Spleen (tissue), 11 donors: ENCODE results near the gene SECISBP2. TPM values are rescaled to one million over a fixed set of nuclear protein-coding genes. Genes with fewer than 3 reads are reported as not detected.
A peak's percentile ranks its signal among the peaks of the same experiment; 100 is the strongest.

Experiments used
- DNase-seq: peaks from one replicate; pipeline ENCODE4 v3.0.0-alpha.2; 2020
- H3K27ac ChIP-seq, 8 donors: fragments of 200-600 bp; sonication (generic) in 7 of 8; 1 replicate in 4 of 8; 2 replicates in 4 of 8; pipeline versions ENCODE4 v1.5.0 to v1.8.0; 2016 to 2021; ENCODE audit warnings: inconsistent platforms in 4 of 8, mild to moderate bottlenecking in 4 of 8, moderate library complexity in 1 of 8
- H3K27me3 ChIP-seq, 7 donors: fragments of 200-600 bp; sonication (generic) in 6 of 7; replicated peaks in 1 of 7; 1 replicate in 4 of 7; 2 replicates in 3 of 7; pipeline versions ENCODE4 v1.5.0 to v1.8.0; 2016 to 2021; ENCODE audit warnings: inconsistent platforms in 3 of 7, mild to moderate bottlenecking in 1 of 7
- H3K36me3 ChIP-seq, 6 donors: fragments of 200-600 bp; sonication (generic) in 5 of 6; 1 replicate in 4 of 6; 2 replicates in 2 of 6; pipeline versions ENCODE4 v1.5.0 to v1.8.0; 2016 to 2021; ENCODE audit warnings: inconsistent platforms in 2 of 6
- H3K4me1 ChIP-seq, 6 donors: fragments of 200-600 bp; sonication (generic) in 5 of 6; 1 replicate in 3 of 6; 2 replicates in 3 of 6; pipeline versions ENCODE4 v1.5.0 to v1.8.0; 2016 to 2021; ENCODE audit warnings: inconsistent platforms in 3 of 6
- H3K4me3 ChIP-seq, 8 donors: fragments of 200-600 bp; sonication (generic) in 7 of 8; 1 replicate in 4 of 8; 2 replicates in 4 of 8; pipeline versions ENCODE4 v1.5.0 to v1.8.0; 2016 to 2021; ENCODE audit warnings: inconsistent platforms in 4 of 8, mild to moderate bottlenecking in 4 of 8, moderate library complexity in 2 of 8
- H3K9me3 ChIP-seq, 8 donors: fragments of 200-600 bp; sonication (generic) in 7 of 8; 1 replicate in 4 of 8; 2 replicates in 4 of 8; pipeline versions ENCODE4 v1.5.0 to v1.8.0; 2016 to 2021; ENCODE audit warnings: inconsistent platforms in 4 of 8
- POLR2A ChIP-seq, 3 donors: fragments of 450-650 bp; IDR thresholded peaks; one replicate each; pipeline ENCODE4 v1.5.1; 2017; ENCODE audit warnings: antibody characterized with exemption in 3 of 3, mild to moderate bottlenecking in 1 of 3
- POLR2AphosphoS5 ChIP-seq, 3 donors: sonication (generic); formaldehyde crosslinking; IDR thresholded peaks; one replicate each; pipeline ENCODE4 v1.5.1; 2017; ENCODE audit warnings: antibody characterized with exemption in 3 of 3
- WGBS, 5 donors: extraction: QIAGEN DNeasy Blood & Tissue Kit in 3 of 5; methylation state at CpG; one replicate each; pipeline versions ENCODE4 v1.1.5 to v1.1.7; 2013 to 2018; 5-methylcytosine and 5-hydroxymethylcytosine counted together
- intact Hi-C: fragments of 100-400 bp; cut with DNase I; formaldehyde crosslinking; loops from one replicate; pipeline ENCODE4 v1.15.0; 2023; ENCODE audit warnings: low total_unique reads
- polyA plus RNA-seq, 3 donors: library from polyadenylated mRNA; stranded (reverse); fragments of 200-250 nt; gene quantifications; one replicate each; pipeline ENCODE4 v1.2.1, GENCODE V29; 2013
- total RNA-seq, 7 donors: library from RNA; depleted of rRNA in 3 of 7; stranded (reverse); fragments of >200 nt in 3 of 7; fragmentation: NEBNext Ultra II Directional in 4 of 7; extraction: Animal tissue kit (Norgen Biotek cat#: 25700) in 4 of 7; gene quantifications; one replicate each; pipeline versions ENCODE4 v1.1.0 to v1.2.1, GENCODE V29; 2016 to 2021
- TF ChIP-seq, protein P1 (sequence below), 11 experiments: fragments of 200-600 bp in 7 of 11; fragments of 450-650 bp in 4 of 11; sonication (generic) in 4 of 11; IDR thresholded peaks in 8 of 11; conservative IDR thresholded peaks in 3 of 11; 1 replicate in 7 of 11; 2 replicates in 4 of 11; pipeline versions ENCODE4 v1.4.0 to v1.8.0; 2016 to 2021; ENCODE audit warnings: antibody characterized with exemption in 11 of 11, inconsistent platforms in 4 of 11, mild to moderate bottlenecking in 1 of 11
- donor health status: healthy with polysubstance abuse.
- donor health status: DM: no; HTN: no; CAD: no; lungs with moderate emphysema.
- donor health status: DM: no; HTN: no; CAD: no.
- donor health status: Bipolar disorder and iron deficiency.
- donor health status: healthy.
- donor health status: DM: no; HTN: no; CAD: no.
- donor health status: DM: yes; HTN: yes; CAD: no.

SECISBP2 gene
- total and polyA plus RNA-seq, 10 donors, result 20.7 to 117 (median 82.3) TPM

DNA sequence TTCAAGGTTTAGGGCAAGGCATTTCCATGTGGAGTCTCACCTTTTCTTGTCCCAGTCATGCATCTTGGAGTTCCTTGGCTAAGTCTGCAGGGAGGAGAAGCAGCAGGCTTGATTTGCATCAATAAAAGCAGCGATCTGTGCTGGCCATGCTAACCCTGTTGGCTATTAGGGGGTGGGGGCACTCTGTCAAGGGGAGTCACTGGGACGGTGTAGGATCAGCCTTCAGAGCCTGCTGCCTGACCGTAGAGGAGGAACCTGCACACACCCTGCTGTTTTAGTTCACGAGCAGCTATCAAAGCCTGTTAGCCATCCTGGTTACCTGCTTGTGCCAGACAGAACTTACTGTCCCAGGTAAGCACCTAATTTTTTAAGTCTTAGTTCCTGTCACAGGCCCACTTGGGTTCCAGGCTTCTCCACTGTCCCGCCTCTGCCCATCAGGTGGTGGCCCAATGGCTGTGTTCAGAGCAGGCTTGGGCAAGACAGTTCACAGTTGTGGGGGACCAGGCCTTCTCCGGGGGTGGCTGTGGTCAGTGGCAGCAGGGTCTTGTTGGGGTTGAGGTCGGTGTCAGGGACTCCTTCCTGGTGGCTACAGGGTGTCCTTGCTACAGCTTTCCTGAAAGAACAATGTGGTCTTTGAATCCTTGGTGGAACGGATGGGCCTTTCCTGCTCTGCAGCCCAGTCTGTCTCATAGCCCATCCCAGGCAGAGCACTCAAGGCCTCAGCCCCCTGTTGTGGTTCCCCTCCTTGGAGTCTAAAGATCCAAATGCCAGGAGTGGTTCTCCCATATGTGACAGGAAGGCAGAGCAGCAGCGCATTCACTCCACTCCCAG is 43.7 kb downstream of the SECISBP2 start:
- Histone ChIP-seq H3K9me3 (no peaks in the 10 kb centered on the region), H3K4me1 (peaks cover 0 to 64% (median 29%) of the 10 kb centered on the region in 6 donors), H3K36me3 (peaks cover 0 to 80% (median 61%) of the 10 kb centered on the region in 6 donors), H3K27ac (peak overlapping the region in 7 of 8 donors; percentile 36 to 82 (median 74)), H3K27me3 (no peaks in the 10 kb centered on the region), H3K4me3 (no peak overlapping the region)
- WGBS, 5 donors, result 73 to 84% (median 79%) methylated on average over 9 of the region's 9 CpGs
- intact Hi-C loops, result no loop called here
- DNase-seq, result no peak
- TF ChIP-seq POLR2AphosphoS5 (IDR thresholded peaks at IDR 0.05) (peak; percentile 45 to 70 (median 59)), POLR2A (IDR thresholded peaks at IDR 0.05) (no peak)
- TF ChIP-seq, protein P1, sequence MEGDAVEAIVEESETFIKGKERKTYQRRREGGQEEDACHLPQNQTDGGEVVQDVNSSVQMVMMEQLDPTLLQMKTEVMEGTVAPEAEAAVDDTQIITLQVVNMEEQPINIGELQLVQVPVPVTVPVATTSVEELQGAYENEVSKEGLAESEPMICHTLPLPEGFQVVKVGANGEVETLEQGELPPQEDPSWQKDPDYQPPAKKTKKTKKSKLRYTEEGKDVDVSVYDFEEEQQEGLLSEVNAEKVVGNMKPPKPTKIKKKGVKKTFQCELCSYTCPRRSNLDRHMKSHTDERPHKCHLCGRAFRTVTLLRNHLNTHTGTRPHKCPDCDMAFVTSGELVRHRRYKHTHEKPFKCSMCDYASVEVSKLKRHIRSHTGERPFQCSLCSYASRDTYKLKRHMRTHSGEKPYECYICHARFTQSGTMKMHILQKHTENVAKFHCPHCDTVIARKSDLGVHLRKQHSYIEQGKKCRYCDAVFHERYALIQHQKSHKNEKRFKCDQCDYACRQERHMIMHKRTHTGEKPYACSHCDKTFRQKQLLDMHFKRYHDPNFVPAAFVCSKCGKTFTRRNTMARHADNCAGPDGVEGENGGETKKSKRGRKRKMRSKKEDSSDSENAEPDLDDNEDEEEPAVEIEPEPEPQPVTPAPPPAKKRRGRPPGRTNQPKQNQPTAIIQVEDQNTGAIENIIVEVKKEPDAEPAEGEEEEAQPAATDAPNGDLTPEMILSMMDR (IDR thresholded peaks at IDR 0.05 in 8 of 11, conservative IDR thresholded peaks at IDR 0.05 in 3 of 11), result peak in 1 of 11 experiments; percentile 3

DNA sequence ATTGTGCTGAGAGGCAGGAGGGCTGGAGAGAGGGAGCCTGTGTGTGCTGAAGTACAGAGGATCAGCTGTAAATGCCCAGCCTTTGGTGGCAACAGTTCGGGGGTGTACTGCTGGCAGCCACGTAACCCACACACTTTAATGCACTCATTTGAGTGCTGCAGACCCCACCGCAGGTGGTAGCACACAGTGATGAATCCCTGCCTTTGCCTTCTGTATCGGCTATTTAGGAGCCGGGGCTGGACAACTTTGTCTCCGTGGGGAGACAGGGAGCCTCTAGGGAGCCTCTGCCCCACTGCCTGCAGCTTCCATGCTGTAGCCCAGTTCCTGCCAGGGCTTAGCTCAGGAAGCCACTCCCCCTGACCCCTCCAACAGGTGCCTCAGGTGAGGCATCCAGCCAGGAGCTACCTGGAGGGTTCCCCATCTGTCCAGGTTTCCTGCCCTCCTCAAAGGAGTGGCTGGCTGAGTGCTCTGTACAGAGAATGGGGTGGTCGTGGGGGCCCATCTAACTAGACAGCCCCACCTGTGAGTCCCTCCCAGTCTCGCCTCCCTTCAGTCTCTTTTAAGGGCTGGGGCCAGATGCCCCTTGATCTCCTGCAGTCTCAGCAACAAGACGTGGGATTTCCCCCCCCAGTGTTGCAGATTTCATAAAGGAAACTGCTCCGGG is 44.5 kb downstream of the SECISBP2 start:
- no peak for DNase-seq
- Histone ChIP-seq H3K27ac (peak overlapping the region in 7 of 8 donors; percentile 36 to 82 (median 74)), H3K4me3 (no peak overlapping the region), H3K27me3 (no peaks in the 10 kb centered on the region), H3K4me1 (peaks cover 0 to 67% (median 29%) of the 10 kb centered on the region in 6 donors), H3K36me3 (peaks cover 0 to 73% (median 54%) of the 10 kb centered on the region in 6 donors), H3K9me3 (no peaks in the 10 kb centered on the region)
- TF ChIP-seq POLR2AphosphoS5 (IDR thresholded peaks at IDR 0.05) (peak in 1 of 3 donors; percentile 30), POLR2A (IDR thresholded peaks at IDR 0.05) (no peak)
- 66 to 86% (median 78%) methylated on average over 10 of the region's 10 CpGs for WGBS, 5 donors
- intact Hi-C loops, result no loop called here

DNA sequence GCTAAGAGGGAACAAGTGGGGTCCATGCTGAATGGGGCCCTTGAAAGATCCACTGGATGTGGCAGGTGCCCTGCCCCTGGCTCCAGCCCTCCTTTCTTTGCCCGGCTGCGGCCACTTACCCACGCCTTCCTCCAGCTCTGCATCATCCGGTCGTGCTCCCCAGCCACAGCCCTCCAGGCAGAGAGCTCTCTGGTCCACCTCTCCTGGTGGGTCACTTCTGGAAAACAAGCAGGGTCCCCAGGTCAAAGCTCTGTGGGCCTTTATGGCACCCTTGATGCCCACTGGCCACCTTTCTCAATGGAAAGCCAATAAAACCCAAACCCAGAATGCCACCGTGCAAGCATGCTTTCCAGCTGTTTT is 45.0 kb downstream of the SECISBP2 start:
- intact Hi-C loops, result no loop called here
- DNase-seq, result no peak
- no peak for TF ChIP-seq POLR2AphosphoS5 (IDR thresholded peaks at IDR 0.05)
- TF ChIP-seq, protein P1 (IDR thresholded peaks at IDR 0.05 in 8 of 11, conservative IDR thresholded peaks at IDR 0.05 in 3 of 11), result no peak
- TF ChIP-seq POLR2A (IDR thresholded peaks at IDR 0.05), result no peak
- Histone ChIP-seq H3K9me3 (no peaks in the 10 kb centered on the region), H3K27ac (peak overlapping the region in 6 of 8 donors; percentile 36 to 82 (median 74)), H3K4me1 (peaks cover 0 to 70% (median 32%) of the 10 kb centered on the region in 6 donors), H3K4me3 (no peak overlapping the region), H3K36me3 (peaks cover 0 to 68% (median 49%) of the 10 kb centered on the region in 6 donors), H3K27me3 (no peaks in the 10 kb centered on the region)
- WGBS, 5 donors, result 80 to 90% (median 87%) methylated on average over 6 of the region's 6 CpGs

DNA sequence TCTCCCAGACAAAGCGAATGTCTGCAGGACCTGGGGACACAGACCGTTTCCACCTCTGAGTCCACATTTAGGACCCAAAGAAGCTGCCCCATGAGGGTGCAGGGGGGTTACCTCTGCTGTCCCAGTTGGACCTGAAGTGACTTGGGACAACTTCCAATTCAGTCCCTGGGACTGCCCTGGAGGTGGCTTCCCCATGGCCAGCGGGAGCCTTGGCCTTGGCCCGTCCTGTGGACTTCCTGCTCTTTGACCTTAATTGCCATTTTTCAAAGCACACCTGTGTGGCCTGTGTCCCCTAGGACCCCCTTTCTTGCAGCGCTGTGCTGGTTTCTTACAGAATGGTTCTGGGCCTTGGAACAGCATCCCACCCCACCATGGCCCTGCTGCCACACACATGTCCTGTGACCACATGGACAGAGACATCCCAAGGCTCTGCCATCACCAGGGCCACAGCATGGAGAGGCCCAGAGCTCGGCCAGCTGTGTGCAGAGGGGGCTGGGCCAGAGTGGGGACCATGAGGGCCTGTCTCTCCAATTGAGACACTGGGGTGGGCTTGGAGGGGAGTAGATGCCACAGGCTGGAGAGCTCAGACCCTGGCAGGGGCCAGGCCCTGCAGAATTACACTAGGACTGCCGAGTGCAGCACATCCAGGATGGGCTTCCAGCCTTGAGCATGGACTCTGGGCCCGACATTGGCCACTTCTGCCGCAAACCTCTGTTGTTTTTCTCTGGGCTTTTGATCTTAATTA is 45.8 kb downstream of the SECISBP2 start:
- H3K27ac ChIP-seq, result peak overlapping the region in 3 of 8 donors; percentile 74 to 79 (median 75)
- intact Hi-C loops, result no loop called here
- TF ChIP-seq, protein P1 (IDR thresholded peaks at IDR 0.05 in 8 of 11, conservative IDR thresholded peaks at IDR 0.05 in 3 of 11), result no peak
- TF ChIP-seq POLR2A (IDR thresholded peaks at IDR 0.05), result no peak
- peak; percentile 16 to 69 (median 18) for TF ChIP-seq POLR2AphosphoS5 (IDR thresholded peaks at IDR 0.05)
- no peak overlapping the region for H3K4me3 ChIP-seq
- no peaks in the 10 kb centered on the region for H3K27me3 ChIP-seq
- no peak for DNase-seq
- H3K36me3 ChIP-seq, result peaks cover 0 to 60% (median 41%) of the 10 kb centered on the region in 6 donors
- H3K9me3 ChIP-seq, result no peaks in the 10 kb centered on the region
- 86 to 92% (median 89%) methylated on average over 8 to 9 of the region's 9 CpGs for WGBS, 5 donors
- H3K4me1 ChIP-seq, result peaks cover 0 to 70% (median 35%) of the 10 kb centered on the region in 6 donors
